GM18502 (cell line): ENCODE data around the gene THADA.
A peak's percentile ranks its signal among the peaks of the same experiment; 100 is the strongest.

ENCODE experiments used
- ATAC-seq: cut with Tn5 transposase; IDR thresholded peaks from one replicate; pipeline ENCODE4 v1.9.1; 2021; ENCODE audit warnings: mild to moderate bottlenecking; ENCODE audit not compliant: unreplicated experiment, poor library complexity

Gene THADA

GRCh38 chr2:43222475-43223309 is 373.1 kb downstream of the THADA start:
- no peak for ATAC-seq

GRCh38 chr2:43221763-43222474 is 373.9 kb downstream of the THADA start:
- no peak for ATAC-seq

GRCh38 chr2:43221124-43221762 is 374.6 kb downstream of the THADA start:
- no peak for ATAC-seq

- ATAC-seq = no peak
These were observed 375.1 kb downstream of the THADA start for GRCh38 chr2:43220760-43221123.

DNA sequence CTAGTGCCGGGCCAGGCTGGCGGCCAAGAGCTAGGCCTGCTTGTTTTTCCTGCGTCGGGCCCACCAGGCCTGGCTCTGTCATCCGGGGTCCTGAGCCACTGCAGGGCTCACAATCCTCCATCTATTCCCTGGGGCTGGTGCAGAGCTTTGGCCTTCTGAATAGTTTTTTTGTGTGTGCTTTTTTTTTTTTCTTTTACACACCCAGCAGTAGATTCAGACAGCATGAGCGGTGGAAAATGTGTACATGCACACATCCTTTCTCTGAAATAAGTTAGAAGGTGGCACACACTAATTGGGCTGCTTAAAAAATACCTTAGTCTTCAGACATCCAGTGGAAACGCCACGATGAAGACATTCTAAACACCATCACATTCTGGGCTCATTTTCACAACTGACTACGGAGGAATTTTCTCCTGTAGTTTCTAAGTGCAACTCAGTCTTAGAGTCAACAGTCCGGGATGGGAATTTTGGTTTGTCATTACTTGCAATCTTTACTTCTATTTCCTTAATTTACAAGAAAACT is 375.5 kb downstream of the THADA start:
- no peak for ATAC-seq

GRCh38 chr2:43219383-43220228 is 376.2 kb downstream of the THADA start:
- ATAC-seq = peak; percentile 64

DNA sequence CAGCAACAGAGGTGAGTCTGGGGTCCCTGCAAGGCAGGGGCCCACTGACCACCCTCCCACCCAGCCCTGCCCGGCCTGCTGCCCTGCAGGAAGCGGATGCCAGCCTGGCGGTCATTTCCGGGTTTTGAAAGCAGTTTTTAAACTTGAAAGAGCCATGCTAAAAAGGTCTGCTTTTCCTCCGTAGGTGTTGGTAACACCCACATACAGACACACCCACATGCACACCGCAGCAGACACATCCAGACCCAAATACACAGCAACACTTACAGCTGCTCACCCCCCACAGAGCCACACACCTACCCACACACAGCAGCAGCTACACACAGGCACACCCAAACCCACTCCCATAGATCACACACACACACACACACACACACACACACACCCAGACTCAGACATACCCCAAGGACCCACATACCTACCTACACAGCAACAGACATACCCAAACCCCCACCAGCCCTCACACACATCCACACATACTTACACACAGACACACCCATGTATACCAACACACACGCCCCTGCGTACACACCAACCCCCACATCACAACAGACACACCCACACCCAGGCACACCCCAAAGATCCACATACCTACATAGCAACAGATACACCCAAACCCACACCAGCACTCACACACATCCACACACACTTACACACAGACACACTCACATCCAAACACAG is 377.0 kb downstream of the THADA start:
- ATAC-seq = peak; percentile 33

GRCh38 chr2:43218155-43218701 is 377.6 kb downstream of the THADA start:
- ATAC-seq = peak; percentile 1

- no peak for ATAC-seq
These were observed 378.3 kb downstream of the THADA start for GRCh38 chr2:43217228-43218154.

DNA sequence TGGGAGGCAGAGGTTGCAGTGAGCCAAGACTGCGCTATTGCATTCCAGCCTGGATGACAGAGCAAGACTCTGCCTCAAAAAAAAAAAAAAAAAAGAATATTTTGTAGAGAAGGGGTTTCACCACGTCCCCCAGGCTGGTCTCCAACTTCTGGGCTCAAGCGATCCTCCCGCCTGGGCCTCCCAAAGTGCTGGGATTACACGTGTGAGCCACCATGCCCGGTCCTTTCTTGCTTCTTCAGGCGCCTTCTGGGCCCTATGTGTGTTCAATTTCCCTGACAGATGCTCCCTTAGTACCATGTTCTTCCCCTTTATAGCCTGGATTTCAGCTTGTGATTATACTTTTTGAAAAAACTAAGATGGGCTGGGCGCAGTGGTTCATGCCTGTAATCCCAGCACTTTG is 379.2 kb downstream of the THADA start:
- no peak for ATAC-seq

DNA sequence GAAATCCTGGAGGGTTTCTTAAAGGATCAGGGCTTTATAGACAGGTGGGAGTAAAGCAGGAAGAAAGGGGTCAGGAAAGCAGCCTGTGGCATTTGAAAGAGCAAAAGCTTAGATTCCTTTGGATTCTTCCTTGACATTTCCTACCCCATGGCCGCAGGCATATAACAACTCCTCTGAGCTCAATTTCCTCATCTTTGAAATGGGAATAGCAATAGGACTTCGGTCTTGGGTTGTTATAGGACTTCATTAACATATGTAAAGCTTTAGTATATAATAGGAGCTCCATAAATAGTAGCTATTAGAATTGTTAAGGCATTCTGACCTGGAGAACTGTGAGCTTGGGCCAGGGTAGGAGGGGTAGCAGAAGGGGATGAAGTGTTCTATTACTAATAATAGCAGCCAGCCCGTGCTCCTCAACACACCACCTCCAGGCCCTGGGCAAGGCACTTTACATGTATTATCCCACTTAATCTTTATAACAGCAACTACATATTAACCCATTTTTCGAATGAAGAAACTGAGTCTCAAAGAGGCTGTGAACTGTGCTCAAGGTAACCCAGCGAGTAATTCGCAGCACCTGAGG is 380.1 kb downstream of the THADA start:
- ATAC-seq = no peak

DNA sequence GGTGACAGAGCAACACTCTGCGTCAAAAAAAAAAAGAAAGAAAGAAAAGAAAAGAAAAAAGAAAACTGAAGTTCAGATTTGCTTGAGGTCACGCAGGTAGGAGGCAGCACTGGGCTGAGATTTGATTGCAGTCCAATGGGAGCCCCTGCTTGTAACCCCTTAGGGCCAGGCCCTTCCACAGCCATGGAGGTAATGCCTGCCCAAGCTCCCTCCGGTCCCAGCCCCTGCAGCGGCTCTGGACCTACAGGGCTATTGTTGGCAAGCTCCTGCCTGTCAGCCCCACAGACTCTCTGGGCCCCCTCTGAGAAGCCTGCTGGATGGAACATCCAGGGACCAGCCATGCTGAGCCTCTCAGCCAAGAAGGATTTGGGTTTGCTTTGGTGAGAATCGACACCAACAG is 381.6 kb downstream of the THADA start:
- no peak for ATAC-seq

- no peak for ATAC-seq
These were observed 382.9 kb downstream of the THADA start for GRCh38 chr2:43212931-43213330.

DNA sequence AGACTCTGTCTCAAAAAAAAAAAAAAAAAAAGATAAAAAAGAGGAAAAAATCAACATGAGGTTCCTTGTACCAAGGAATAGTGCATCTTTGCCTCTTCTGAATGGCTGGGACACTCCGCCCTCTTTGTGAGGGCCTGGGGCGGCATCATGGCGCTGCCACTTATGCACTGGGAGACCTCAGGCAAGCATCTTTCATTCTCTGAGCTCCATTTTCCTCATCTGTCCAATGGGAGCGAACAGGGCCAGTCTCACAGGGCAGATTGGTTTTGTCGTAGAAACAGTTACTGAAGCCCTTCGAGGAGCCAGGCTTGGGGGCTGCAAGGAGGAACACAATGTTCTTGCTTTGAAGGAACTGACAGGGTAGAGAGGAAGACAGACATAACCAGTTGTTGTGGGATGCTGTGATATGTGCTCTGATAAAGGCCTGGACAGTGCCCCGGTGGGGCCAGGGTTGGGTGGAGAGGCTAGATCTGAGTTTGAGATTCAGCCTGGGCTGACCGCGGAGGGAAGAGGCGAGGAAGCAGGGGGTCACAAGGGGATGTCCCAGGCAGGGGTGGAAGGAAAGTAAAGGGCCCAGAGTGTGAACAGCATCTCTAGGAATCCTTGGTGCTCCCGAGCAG is 383.5 kb downstream of the THADA start:
- no peak for ATAC-seq

DNA sequence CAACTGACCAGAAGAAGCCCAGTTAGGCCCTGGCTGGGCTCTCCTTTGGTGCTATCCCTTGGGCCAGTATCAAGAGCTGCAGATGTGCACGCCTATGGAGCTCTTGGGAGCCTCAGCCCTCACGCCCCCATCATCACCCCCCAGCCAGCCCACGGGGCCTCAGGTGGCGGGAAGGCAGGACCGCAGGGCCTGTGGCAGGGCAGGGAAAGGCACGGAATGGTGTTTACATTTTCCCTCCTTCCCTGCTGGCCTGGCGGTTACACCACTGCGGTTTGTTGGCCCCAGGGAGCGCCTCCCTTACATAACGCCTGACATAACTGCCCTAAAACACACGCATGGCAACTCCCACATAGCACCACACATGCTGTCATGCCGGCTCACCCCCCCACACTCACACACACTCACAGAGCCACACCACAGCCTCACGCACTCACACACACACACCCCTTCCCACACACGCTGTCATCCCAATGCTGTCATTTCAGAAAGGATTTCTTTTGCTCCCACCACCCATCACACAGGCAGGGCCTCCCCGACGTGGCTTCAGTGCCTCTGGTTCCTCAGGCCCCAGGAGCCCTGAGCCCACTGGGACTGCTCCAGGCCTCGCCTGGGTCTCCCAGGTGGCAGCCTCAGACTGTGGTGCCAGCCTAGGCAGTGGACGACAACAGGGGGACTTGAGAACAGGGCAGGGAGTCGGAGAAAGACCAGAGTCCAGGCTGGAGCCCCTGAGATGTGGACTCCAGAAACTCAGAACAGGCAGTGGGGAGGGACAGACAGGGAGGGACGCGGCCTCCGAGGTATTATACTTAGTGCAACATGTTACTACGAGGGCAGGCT is 385.2 kb downstream of the THADA start:
- ATAC-seq = no peak

GRCh38 chr2:43210125-43210466 is 385.7 kb downstream of the THADA start:
- ATAC-seq = no peak

DNA sequence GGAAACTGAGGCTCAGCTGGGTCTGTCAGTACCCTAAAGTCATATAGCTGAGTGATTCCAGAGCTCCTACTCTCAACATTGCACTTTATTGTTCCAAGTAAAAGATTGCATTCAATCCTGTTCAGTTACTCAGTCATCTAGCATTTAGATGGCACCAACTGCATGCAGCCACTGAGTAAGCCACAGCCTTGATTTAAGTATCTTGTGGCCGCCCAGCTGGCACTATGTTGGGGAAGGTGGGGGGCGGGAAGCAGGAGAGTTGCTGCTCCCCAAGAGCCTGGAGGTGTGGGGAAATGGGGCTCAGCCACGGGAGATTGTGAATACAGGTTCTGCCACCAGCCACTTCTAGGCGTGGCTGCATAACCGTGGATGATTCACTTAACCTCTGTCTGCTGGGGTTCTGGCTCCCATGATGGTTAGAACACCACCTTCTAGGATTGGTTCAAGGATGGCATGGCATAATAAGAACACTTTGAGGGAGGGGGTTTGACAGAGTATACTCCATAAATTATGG is 386.6 kb downstream of the THADA start:
- ATAC-seq = no peak
